ENCODE measurements around the gene MRPL40. TPM values are rescaled to one million over a fixed set of nuclear protein-coding genes. Genes with fewer than 3 reads are reported as not detected.
"Not testable (repeated sequence)": the region's sequence is repeated elsewhere in the genome, so short reads cannot be mapped to it uniquely, and the experiment has no call there.

Gene MRPL40
- polyA plus RNA-seq, 1 donor from 2014 or later, result 75.6 TPM

- H3K27me3 Mint-ChIP-seq, result no peaks in the 10 kb centered on the region
- H3K36me3 Mint-ChIP-seq, result peaks cover 2% of the 10 kb centered on the region
- peaks cover 22 to 37% (median 25%) of the 10 kb centered on the region in 3 donors for H3K4me1 Mint-ChIP-seq
- peak overlapping the region in 2 of 3 donors; percentile 1 to 34 for H3K27ac Mint-ChIP-seq
- H3K4me3 Mint-ChIP-seq, result peak overlapping the region in 1 of 4 donors; percentile 48
- no peaks in the 10 kb centered on the region for H3K9me3 Mint-ChIP-seq
These were observed 11.3 kb downstream of the MRPL40 start for GRCh38 chr22:19443544-19444211.

- peaks cover 25 to 38% (median 25%) of the 10 kb centered on the region in 3 donors for H3K4me1 Mint-ChIP-seq
- H3K27me3 Mint-ChIP-seq, H3K9me3 Mint-ChIP-seq, H3K36me3 Mint-ChIP-seq: not testable (repeated sequence)
- peak overlapping the region in 3 of 4 donors; percentile 4 to 72 (median 57) for H3K4me3 Mint-ChIP-seq
- H3K27ac Mint-ChIP-seq, result peak overlapping the region in 2 of 3 donors; percentile 6 to 31
These were observed 13.1 kb downstream of the MRPL40 start for GRCh38 chr22:19445279-19445982.

- H3K4me3 Mint-ChIP-seq, result peak overlapping the region; percentile 84 to 98 (median 98)
- peaks cover 22 to 37% (median 25%) of the 10 kb centered on the region in 3 donors for H3K4me1 Mint-ChIP-seq
- H3K9me3 Mint-ChIP-seq, result no peaks in the 10 kb centered on the region
- H3K36me3 Mint-ChIP-seq, result peaks cover 2% of the 10 kb centered on the region
- peak overlapping the region; percentile 81 to 97 (median 82) for H3K27ac Mint-ChIP-seq
- no peaks in the 10 kb centered on the region for H3K27me3 Mint-ChIP-seq
These were observed 14.4 kb downstream of the MRPL40 start for GRCh38 chr22:19446603-19447329.

DNA sequence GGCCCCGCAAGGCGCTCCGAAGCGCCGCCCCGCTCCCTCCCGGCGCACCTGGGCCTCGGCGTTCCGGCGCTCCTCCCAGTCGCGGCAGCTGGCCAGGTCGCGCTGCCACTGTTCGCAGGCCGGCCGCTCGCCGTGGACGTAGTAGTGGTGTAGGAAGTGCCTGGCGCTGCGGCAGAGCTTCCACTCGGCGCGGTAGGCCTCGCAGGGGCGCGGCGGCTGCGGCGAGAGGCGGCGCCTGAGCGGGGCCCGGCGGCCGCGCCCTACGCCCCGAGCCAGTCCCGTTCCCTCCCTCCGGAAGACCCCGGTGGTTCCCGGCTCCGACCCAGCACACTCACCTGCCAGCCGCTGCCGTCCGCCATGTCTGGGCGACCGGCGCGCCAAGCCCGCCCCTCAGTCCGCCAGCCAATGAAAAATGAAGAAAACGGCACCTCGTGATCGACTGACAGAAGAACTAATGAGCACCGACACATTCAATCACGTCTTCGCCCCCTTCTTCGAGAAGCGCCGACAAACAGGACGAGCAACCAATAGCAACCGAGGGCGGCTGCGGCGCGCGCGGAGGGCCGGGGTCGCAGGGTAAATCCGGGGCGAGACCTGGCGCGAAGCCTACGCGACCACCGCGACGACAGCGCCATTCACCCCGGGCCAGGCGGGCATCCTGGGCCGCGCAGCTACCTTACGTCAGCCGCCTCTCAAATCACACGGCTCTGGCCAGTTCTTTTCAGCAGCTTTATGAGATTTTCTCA, 15.2 kb downstream of the MRPL40 start, which contains the start of gene C22orf39:
TSS of gene C22orf39 (minus strand) at position 382 of the 746 bp plus-strand sequence. CDS start at position 359, 23 bp downstream.
- H3K27ac Mint-ChIP-seq, result peak within 1 kb of the TSS; percentile 83 to 99 (median 97)
- H3K36me3 Mint-ChIP-seq, result peaks cover 2% of the 10 kb centered on the region
- peaks cover 22 to 35% (median 23%) of the 10 kb centered on the region in 3 donors for H3K4me1 Mint-ChIP-seq
- no peaks in the 10 kb centered on the region for H3K27me3 Mint-ChIP-seq
- no peaks in the 10 kb centered on the region for H3K9me3 Mint-ChIP-seq
- H3K4me3 Mint-ChIP-seq, result peak within 1 kb of the TSS; percentile 84 to 98 (median 98)

- Mint-ChIP-seq H3K36me3 (peaks cover 2% of the 10 kb centered on the region), H3K9me3 (no peaks in the 10 kb centered on the region), H3K27me3 (no peaks in the 10 kb centered on the region), H3K4me1 (peaks cover 22 to 34% (median 23%) of the 10 kb centered on the region in 3 donors), H3K4me3 (peak overlapping the region; percentile 84 to 98 (median 98)), H3K27ac (peak overlapping the region; percentile 83 to 99 (median 96))
These were observed 15.8 kb downstream of the MRPL40 start for GRCh38 chr22:19448076-19448607.

DNA sequence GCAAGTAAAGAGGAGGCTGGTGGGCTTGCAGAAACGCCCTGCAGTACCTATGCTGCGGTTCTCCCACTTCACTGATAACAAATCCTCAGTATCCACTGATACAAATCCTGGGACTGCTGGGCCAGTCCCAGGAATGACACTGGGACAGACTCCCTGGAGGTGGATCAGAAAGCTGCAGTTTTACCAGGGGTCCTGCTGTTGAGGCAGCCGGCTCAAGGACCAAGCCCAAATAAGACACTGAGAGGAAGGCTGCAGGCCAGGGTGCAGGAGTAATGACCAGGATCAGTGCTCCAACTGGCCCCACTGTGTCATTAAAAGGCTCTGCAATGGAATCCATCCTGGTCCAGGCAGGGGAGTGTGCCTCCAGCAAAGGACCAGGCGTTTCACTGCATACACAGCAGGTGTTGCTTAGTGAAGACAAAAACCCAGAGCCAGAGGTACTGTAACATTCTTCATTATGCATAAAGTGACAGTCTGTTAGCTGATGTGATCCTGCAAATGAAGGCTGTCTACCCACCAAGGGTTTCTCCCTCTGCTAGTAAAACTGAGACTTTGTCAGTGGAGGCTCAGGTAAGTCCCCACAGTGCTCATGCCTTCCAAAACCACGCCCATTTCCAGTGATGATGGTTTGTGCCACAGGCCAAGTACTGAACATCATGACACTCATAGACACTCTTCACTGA, 16.5 kb downstream of the MRPL40 start:
- no peaks in the 10 kb centered on the region for H3K27me3 Mint-ChIP-seq
- H3K9me3 Mint-ChIP-seq, result no peaks in the 10 kb centered on the region
- H3K27ac Mint-ChIP-seq, result peak overlapping the region; percentile 32 to 96 (median 59)
- peaks cover 2% of the 10 kb centered on the region for H3K36me3 Mint-ChIP-seq
- peaks cover 22 to 27% (median 23%) of the 10 kb centered on the region in 3 donors for H3K4me1 Mint-ChIP-seq
- H3K4me3 Mint-ChIP-seq, result peak overlapping the region in 2 of 4 donors; percentile 36 to 58

DNA sequence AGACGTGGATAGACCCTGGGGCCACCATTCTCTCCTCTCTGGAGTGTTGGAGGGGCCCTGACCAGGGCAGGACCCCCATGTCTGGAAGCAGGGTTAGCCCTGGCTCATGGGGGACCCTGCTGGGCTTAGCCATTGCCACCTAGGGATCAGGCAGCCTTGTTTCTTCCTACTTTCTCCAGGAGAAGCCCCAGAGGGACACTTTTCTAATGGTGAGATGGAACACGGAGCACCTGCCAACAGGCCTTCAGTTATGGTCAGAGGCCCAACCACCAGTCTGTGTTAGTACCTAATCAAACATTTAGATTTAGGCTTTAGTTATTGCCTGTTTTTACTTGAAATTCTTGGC, 17.1 kb downstream of the MRPL40 start:
- Mint-ChIP-seq H3K9me3 (no peaks in the 10 kb centered on the region), H3K27me3 (no peaks in the 10 kb centered on the region), H3K4me1 (peaks cover 22 to 26% (median 23%) of the 10 kb centered on the region in 3 donors), H3K27ac (peak overlapping the region in 2 of 3 donors; percentile 32 to 67), H3K36me3 (no peaks in the 10 kb centered on the region), H3K4me3 (peak overlapping the region in 1 of 4 donors; percentile 13)

DNA sequence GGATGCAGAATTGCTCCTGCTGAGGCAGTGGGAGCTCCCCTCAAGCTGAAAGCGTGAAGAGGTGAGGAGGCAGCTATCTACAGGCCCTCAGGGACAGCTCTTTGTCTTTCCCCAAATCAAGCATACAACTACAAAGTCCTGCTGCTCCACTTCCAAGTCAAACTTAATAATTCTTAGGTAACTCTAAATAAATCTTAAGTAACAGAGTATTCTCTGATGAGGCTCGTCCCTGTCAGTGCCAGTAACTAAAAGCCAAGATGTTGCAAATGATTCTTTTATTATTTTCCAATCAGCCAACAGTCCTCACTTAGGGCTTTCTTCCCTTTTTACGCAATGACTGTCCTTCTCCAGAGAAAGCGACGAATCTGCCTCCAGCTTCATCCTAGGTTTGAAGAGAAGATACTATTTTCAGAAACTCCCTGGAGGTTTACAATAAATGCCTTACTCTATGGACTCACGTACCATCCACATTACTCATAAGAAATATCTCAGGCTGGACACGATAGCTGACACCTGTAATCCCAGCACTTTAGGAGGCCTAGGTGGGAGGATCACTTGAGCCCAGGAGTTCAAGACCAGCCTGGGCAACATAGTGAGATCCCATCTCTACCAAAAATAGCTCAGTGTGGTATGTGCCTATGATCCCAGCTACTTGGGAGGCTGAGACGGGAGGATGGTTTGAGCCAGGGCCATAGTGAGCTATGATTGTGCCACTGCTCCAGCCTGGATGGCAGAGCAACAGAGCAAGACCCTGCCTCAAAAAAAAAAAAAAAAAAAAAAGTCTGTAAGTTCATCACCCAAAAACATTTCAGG, 18.2 kb downstream of the MRPL40 start:
- peak overlapping the region in 1 of 4 donors; percentile 26 for H3K4me3 Mint-ChIP-seq
- no peaks in the 10 kb centered on the region for H3K36me3 Mint-ChIP-seq
- H3K9me3 Mint-ChIP-seq, result no peaks in the 10 kb centered on the region
- H3K4me1 Mint-ChIP-seq, result peaks cover 15 to 21% (median 20%) of the 10 kb centered on the region in 3 donors
- no peaks in the 10 kb centered on the region for H3K27me3 Mint-ChIP-seq
- no peak overlapping the region for H3K27ac Mint-ChIP-seq

DNA sequence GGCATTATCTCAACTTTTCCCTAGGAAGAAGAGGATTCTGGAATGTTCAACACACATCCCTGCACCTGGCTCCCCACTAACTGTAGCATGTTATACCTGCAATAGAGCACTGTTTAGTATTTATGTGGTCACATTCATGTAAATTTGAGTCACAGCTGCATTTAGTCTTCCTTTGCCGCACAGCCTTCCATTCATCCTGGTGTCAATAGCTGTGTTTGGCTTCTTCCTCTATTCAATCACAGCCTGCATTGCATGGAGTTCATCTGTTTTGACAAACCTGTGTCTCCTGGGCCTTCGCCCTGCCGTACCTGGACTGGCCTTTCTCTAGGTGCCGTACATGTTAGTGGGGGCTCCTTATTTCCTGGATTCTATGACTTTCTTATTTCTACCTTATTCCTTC, 19.2 kb downstream of the MRPL40 start:
- peak overlapping the region in 1 of 4 donors; percentile 56 for H3K4me3 Mint-ChIP-seq
- peaks cover 10 to 16% (median 14%) of the 10 kb centered on the region in 3 donors for H3K4me1 Mint-ChIP-seq
- peaks cover 1% of the 10 kb centered on the region for H3K36me3 Mint-ChIP-seq
- H3K9me3 Mint-ChIP-seq, result no peaks in the 10 kb centered on the region
- H3K27me3 Mint-ChIP-seq, result no peaks in the 10 kb centered on the region
- no peak overlapping the region for H3K27ac Mint-ChIP-seq

- Mint-ChIP-seq H3K27me3 (no peaks in the 10 kb centered on the region), H3K27ac (peak overlapping the region in 1 of 3 donors; percentile 23)
These were observed 21.4 kb downstream of the MRPL40 start for GRCh38 chr22:19453718-19454117.

GRCh38 chr22:19454156-19454555, 21.8 kb downstream of the MRPL40 start:
- peaks cover 1% of the 10 kb centered on the region for H3K36me3 Mint-ChIP-seq
- H3K27me3 Mint-ChIP-seq, result no peaks in the 10 kb centered on the region
- peak overlapping the region in 1 of 3 donors; percentile 23 for H3K27ac Mint-ChIP-seq
- H3K4me1 Mint-ChIP-seq, result peaks cover 0 to 4% (median 0%) of the 10 kb centered on the region in 3 donors
- peak overlapping the region in 1 of 4 donors; percentile 65 for H3K4me3 Mint-ChIP-seq
- H3K9me3 Mint-ChIP-seq, result no peaks in the 10 kb centered on the region

More at GRCh38 chr22:19453718-19454117, 21.4 kb downstream of the MRPL40 start:
- no peak overlapping the region for H3K4me3 Mint-ChIP-seq
- no peaks in the 10 kb centered on the region for H3K9me3 Mint-ChIP-seq
- H3K4me1 Mint-ChIP-seq, result peaks cover 0 to 6% (median under 1%) of the 10 kb centered on the region in 3 donors
- H3K36me3 Mint-ChIP-seq, result peaks cover 1% of the 10 kb centered on the region

DNA sequence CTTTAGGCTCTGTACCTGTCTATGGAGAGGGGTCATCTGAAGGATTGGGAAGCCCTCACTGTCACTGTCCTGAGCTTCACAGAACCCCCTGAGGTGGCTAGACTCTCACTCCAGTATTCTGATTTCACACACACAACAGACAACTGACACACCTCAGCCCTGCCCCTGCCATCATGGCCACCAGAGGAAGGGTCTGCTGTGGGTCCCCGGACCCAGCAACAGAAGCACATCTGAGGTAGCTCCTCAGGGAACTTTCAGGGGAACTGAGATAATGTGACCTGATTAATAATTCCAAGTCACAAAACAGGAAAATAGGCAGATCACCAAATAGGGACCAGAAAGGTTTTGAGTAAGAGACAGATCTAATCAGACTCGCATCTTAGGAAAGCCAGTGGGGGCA, 22.7 kb downstream of the MRPL40 start:
- no peak overlapping the region for H3K27ac Mint-ChIP-seq
- H3K36me3 Mint-ChIP-seq, result peaks cover 2% of the 10 kb centered on the region
- H3K9me3 Mint-ChIP-seq, result no peaks in the 10 kb centered on the region
- H3K4me1 Mint-ChIP-seq, result peaks cover 0 to 4% (median 0%) of the 10 kb centered on the region in 3 donors
- H3K27me3 Mint-ChIP-seq, result no peaks in the 10 kb centered on the region
- no peak overlapping the region for H3K4me3 Mint-ChIP-seq

All from IgD-negative memory B cell (primary cell).